IMR-90 (cell line): Measurements from ENCODE around the gene IER3. TPM values are rescaled to one million over a fixed set of nuclear protein-coding genes. Genes with fewer than 3 reads are reported as not detected.

Source experiments
- ATAC-seq: fragments of 200-7000 bp; cut with Tn5 transposase; 2 replicates; pipeline ENCODE4 v1.9.1; 2020; ENCODE audit warnings: low read depth, mild to moderate bottlenecking, moderate library complexity
- BruUV-seq: library from RNA; stranded (reverse); fragments of 400-500 nt; replicated peaks from 2 replicates; lab custom pipeline; 2021; lab: Mats Ljungman, UMichigan
- CTCF ChIA-PET: fragments of 300-600 bp; formaldehyde crosslinking; extraction: SDS; loops from one replicate; lab custom pipeline; 2021; ENCODE audit warnings: antibody characterized with exemption; lab: Yijun Ruan, JAX
- POLR2A ChIA-PET: fragments of 300-600 bp; sonication (Branson Sonifier 250); formaldehyde crosslinking; loops from one replicate; lab custom pipeline; 2022; ENCODE audit warnings: antibody characterized with exemption; ENCODE audit not compliant: unreplicated experiment; lab: Charles Lee
- DNase-seq: peaks from one replicate; pipeline ENCODE4 v3.0.0; 2013
- H2AFZ ChIP-seq: replicated peaks from 2 replicates; pipeline ENCODE3; 2013; ENCODE audit warnings: low read length, mild to moderate bottlenecking; ENCODE audit not compliant: poor library complexity
- H2AK5ac ChIP-seq: 2 replicates; pipeline ENCODE4 v1.6.1; 2013; ENCODE audit warnings: low read depth, low read length, inconsistent platforms
- H2AK9ac ChIP-seq: replicated peaks from 2 replicates; pipeline ENCODE3; 2013; ENCODE audit warnings: mild to moderate bottlenecking, low read depth, low read length, moderate library complexity; ENCODE audit not compliant: poor library complexity
- H2BK120ac ChIP-seq: 2 replicates; pipeline ENCODE4 v1.6.1; 2013; ENCODE audit warnings: low read depth, low read length, inconsistent platforms
- H2BK15ac ChIP-seq: 3 replicates; pipeline ENCODE4 v1.6.1; 2013; ENCODE audit warnings: low read depth, low read length, inconsistent platforms
- H2BK20ac ChIP-seq: 2 replicates; pipeline ENCODE4 v1.6.1; 2013; ENCODE audit warnings: low read depth, mild to moderate bottlenecking, inconsistent platforms, low read length, moderate library complexity
- H2BK5ac ChIP-seq: 2 replicates; pipeline ENCODE4 v1.6.1; 2013; ENCODE audit warnings: mild to moderate bottlenecking, low read depth, low read length, inconsistent platforms; ENCODE audit not compliant: poor library complexity, severe bottlenecking
- H3K14ac ChIP-seq: replicated peaks from 2 replicates; pipeline ENCODE4 v1.6.1; 2013; ENCODE audit warnings: low read depth, low read length, inconsistent platforms
- H3K18ac ChIP-seq: 2 replicates; pipeline ENCODE4 v1.6.1; 2013; ENCODE audit warnings: low read depth, low read length, control low read depth
- H3K23ac ChIP-seq: 2 replicates; pipeline ENCODE4 v1.6.1; 2013; ENCODE audit warnings: low read depth, low read length, inconsistent platforms
- H3K27ac ChIP-seq: 2 replicates; pipeline ENCODE4 v1.5.1; 2013; ENCODE audit warnings: mild to moderate bottlenecking, control low read depth, low read length; ENCODE audit not compliant: insufficient read depth
- H3K27me3 ChIP-seq: 2 replicates; pipeline ENCODE4 v1.6.1; 2013; ENCODE audit warnings: low read length; ENCODE audit not compliant: control insufficient read depth, insufficient read depth
- H3K36me3 ChIP-seq: 2 replicates; pipeline ENCODE4 v1.6.1; 2013; ENCODE audit warnings: low read length, mixed read lengths; ENCODE audit not compliant: control insufficient read depth, insufficient read depth
- H3K4ac ChIP-seq: 2 replicates; pipeline ENCODE4 v1.6.1; 2013; ENCODE audit warnings: low read depth, low read length, inconsistent platforms
- H3K4me1 ChIP-seq: 2 replicates; pipeline ENCODE4 v1.6.1; 2013; ENCODE audit warnings: low read length, mixed read lengths; ENCODE audit not compliant: control insufficient read depth, insufficient read depth
- H3K4me2 ChIP-seq: 2 replicates; pipeline ENCODE4 v1.6.1; 2013; ENCODE audit warnings: low read depth, mild to moderate bottlenecking, control low read depth, low read length, moderate library complexity
- H3K4me3 ChIP-seq: 2 replicates; pipeline ENCODE4 v1.5.1; 2013; ENCODE audit warnings: low read depth, mild to moderate bottlenecking, control low read depth, low read length, moderate library complexity; ENCODE audit not compliant: insufficient read depth
- H3K56ac ChIP-seq: 2 replicates; pipeline ENCODE4 v1.6.1; 2013; ENCODE audit warnings: low read length, inconsistent platforms; ENCODE audit not compliant: insufficient read depth; ENCODE audit errors: extremely low read depth
- H3K79me1 ChIP-seq, 2 experiments: 2 replicates each; pipeline ENCODE4 v1.6.1; 2013; ENCODE audit warnings: low read length in 2 of 2, inconsistent platforms in 1 of 2, low read depth in 1 of 2
- H3K9ac ChIP-seq: 2 replicates; pipeline ENCODE4 v1.6.1; 2013; ENCODE audit warnings: low read depth, low read length, control low read depth
- H3K9me1 ChIP-seq: 2 replicates; pipeline ENCODE4 v1.6.1; 2013; ENCODE audit warnings: low read length, inconsistent platforms; ENCODE audit not compliant: insufficient read depth
- H3K9me3 ChIP-seq: 2 replicates; pipeline ENCODE4 v1.6.1; 2013; ENCODE audit warnings: low read length; ENCODE audit not compliant: control insufficient read depth, insufficient read depth
- H4K20me1 ChIP-seq: 2 replicates; pipeline ENCODE4 v1.6.1; 2013; ENCODE audit warnings: low read length, inconsistent platforms; ENCODE audit not compliant: insufficient read depth
- H4K5ac ChIP-seq: 2 replicates; pipeline ENCODE4 v1.6.1; 2013; ENCODE audit warnings: mild to moderate bottlenecking, low read depth, low read length, control low read depth
- H4K8ac ChIP-seq, 2 experiments: 2 replicates each; pipeline ENCODE4 v1.6.1; 2013; ENCODE audit warnings: low read depth in 2 of 2, low read length in 2 of 2, control low read depth in 1 of 2, inconsistent platforms in 1 of 2
- H4K91ac ChIP-seq: 2 replicates; pipeline ENCODE4 v1.6.1; 2013; ENCODE audit warnings: low read depth, low read length, inconsistent platforms; ENCODE audit not compliant: insufficient read depth
- BHLHE40 ChIP-seq: fragments of 150-350 bp; IDR thresholded peaks from 2 replicates; pipeline ENCODE4 v1.6.1; 2016; ENCODE audit warnings: mild to moderate bottlenecking, low read depth, low read length
- CEBPB ChIP-seq: IDR thresholded peaks from 2 replicates; pipeline ENCODE4 v1.6.1; 2012; ENCODE audit warnings: low read depth, low read length, improper control_type of control experiment
- CHD1 ChIP-seq: IDR thresholded peaks from 2 replicates; pipeline ENCODE4 v1.6.1; 2012; ENCODE audit warnings: low read depth, low read length, improper control_type of control experiment
- FOS ChIP-seq: fragments of 150-350 bp; IDR thresholded peaks from 2 replicates; pipeline ENCODE4 v1.6.1; 2016; ENCODE audit warnings: low read depth, low read length
- MAFK ChIP-seq: IDR thresholded peaks from 2 replicates; pipeline ENCODE4 v1.6.1; 2012; ENCODE audit warnings: low read depth, low read length, improper control_type of control experiment
- MXI1 ChIP-seq: IDR thresholded peaks from 2 replicates; pipeline ENCODE4 v1.6.1; 2012; ENCODE audit warnings: low read depth, mild to moderate bottlenecking, low read length, moderate library complexity, borderline replicate concordance
- NFE2L2 ChIP-seq: fragments of 150-350 bp; IDR thresholded peaks from 2 replicates; pipeline ENCODE4 v1.6.1; 2016; ENCODE audit warnings: low read depth, mild to moderate bottlenecking, low read length
- POLR2A ChIP-seq: IDR thresholded peaks from 2 replicates; pipeline ENCODE4 v1.6.1; 2012; ENCODE audit warnings: mild to moderate bottlenecking, low read depth, low read length
- RAD21 ChIP-seq: IDR thresholded peaks from 2 replicates; pipeline ENCODE4 v1.6.1; 2012; ENCODE audit warnings: low read length, improper control_type of control experiment
- RCOR1 ChIP-seq: IDR thresholded peaks from 2 replicates; pipeline ENCODE4 v1.6.1; 2012; ENCODE audit warnings: mild to moderate bottlenecking, low read length, improper control_type of control experiment; ENCODE audit not compliant: insufficient replicate concordance
- RFX5 ChIP-seq: IDR thresholded peaks from 2 replicates; pipeline ENCODE4 v1.8.0; 2012; ENCODE audit warnings: low read depth, mild to moderate bottlenecking, low read length, moderate library complexity
- SMC3 ChIP-seq: fragments of 150-350 bp; IDR thresholded peaks from 2 replicates; pipeline ENCODE4 v1.6.1; 2016; ENCODE audit warnings: low read depth, mild to moderate bottlenecking, antibody characterized with exemption, low read length, moderate library complexity
- dilution Hi-C: fragments of 300-500 bp; cut with HindIII; formaldehyde crosslinking; loops from one replicate; pipeline ENCODE4 v1.14.3; 2018; ENCODE audit warnings: low sequenced_read_pairs; ENCODE audit not compliant: unreplicated experiment
- in situ Hi-C: fragments of 300-500 bp; cut with MboI; formaldehyde crosslinking; loops from 3 replicates; pipeline ENCODE4 v1.14.3; 2019; ENCODE audit warnings: low sequenced_read_pairs, inconsistent platforms, mixed read lengths
- intact Hi-C: fragments of 100-400 bp; cut with micrococcal nuclease; formaldehyde crosslinking; loops from 2 replicates; pipeline ENCODE4 v1.10.0; 2022
- polyA plus RNA-seq, 3 experiments: library from polyadenylated mRNA; depleted of rRNA; stranded (reverse); fragments of >200 nt; gene quantifications; 2 replicates each; pipeline ENCODE4 v1.2.3, GENCODE V29; 2012; ENCODE audit warnings: low replicate concordance in 1 of 3
- total RNA-seq: library from RNA; depleted of rRNA; stranded (reverse); fragments of >200 nt; gene quantifications from 2 replicates; pipeline ENCODE4 v1.2.3, GENCODE V29; 2012
- TF ChIP-seq, protein P1 (sequence below): fragments of 150-350 bp; IDR thresholded peaks from 2 replicates; pipeline ENCODE4 v1.6.1; 2017; ENCODE audit warnings: mild to moderate bottlenecking, antibody characterized with exemption, low read length, low read depth
- TF ChIP-seq, protein P2 (sequence below): conservative IDR thresholded peaks from 2 replicates; pipeline ENCODE4 v1.5.1; 2012; ENCODE audit warnings: mild to moderate bottlenecking, low read depth, low read length, improper control_type of control experiment
- TF ChIP-seq, protein P3 (sequence below): fragments of 150-350 bp; IDR thresholded peaks from 2 replicates; pipeline ENCODE4 v1.6.1; 2016; ENCODE audit warnings: low read depth, mild to moderate bottlenecking, low read length, moderate library complexity, borderline replicate concordance

IER3 gene
- total and polyA plus RNA-seq, 2 of the 4 experiments (the other 2 are of a cell fraction) = 38.4 to 159 TPM

GRCh38 chr6:30782425-30783014 lies 38.2 kb upstream of the IER3 start:
- Histone ChIP-seq H3K9me1 (peaks cover 19% of the 10 kb centered on the region), H3K4ac (peak overlapping the region; percentile 92), H4K8ac (peak overlapping the region; percentile 63 to 91), H2AK5ac (peak overlapping the region; percentile 86), H4K20me1 (no peaks in the 10 kb centered on the region), H3K18ac (peak overlapping the region; percentile 89), H3K9me3 (no peaks in the 10 kb centered on the region), H3K14ac (peak overlapping the region; percentile 84), H2AFZ (no peak overlapping the region), H2BK120ac (peak overlapping the region; percentile 84), H3K23ac (peak overlapping the region; percentile 82), H2BK15ac (peak overlapping the region; percentile 91), H3K79me1 (peaks cover 9 to 20% of the 10 kb centered on the region in 2 experiments; a peak in 3 of 4 replicates), H2BK5ac (peak overlapping the region; percentile 98), H3K4me3 (no peak overlapping the region), H2BK20ac (peak overlapping the region; percentile 93), H3K9ac (peak overlapping the region; percentile 60; the same call in 1 of the 2 replicates), H3K27me3 (no peaks in the 10 kb centered on the region), H3K36me3 (no peaks in the 10 kb centered on the region), H3K4me1 (peaks cover 31% of the 10 kb centered on the region), H2AK9ac (no peak overlapping the region), H4K91ac (peak overlapping the region; percentile 83), H3K27ac (peak overlapping the region; percentile 84), H4K5ac (peak overlapping the region; percentile 73), H3K4me2 (peak overlapping the region; percentile 36), H3K56ac (peak overlapping the region; percentile 97)
- dilution Hi-C loops (no loop called here), intact Hi-C loops (no loop called here), in situ Hi-C loops (loop anchor here (5.0 kb wide), 2 partner anchors 35 to 40 kb away; partner anchors contain the start of genes FLOT1 and IER3)
- POLR2A ChIA-PET = interaction anchor here (0.8 to 1.5 kb wide), 5 partner anchors 8 to 43 kb away, joined by 3 to 11 read pairs (median 7); partner anchors contain the start of gene FLOT1
- DNase-seq (peak; percentile 51), ATAC-seq (no peak; the same call in 1 of the 2 replicates)
- CTCF ChIA-PET = interaction anchor here (1.2 to 1.6 kb wide), 2 partner anchors 38 to 288 kb away, joined by 3 to 4 read pairs; no protein-coding TSS in a partner anchor
- BruUV-seq = TSS peak; percentile 92
- no peak for TF ChIP-seq NFE2L2
- no peak for TF ChIP-seq FOS
- TF ChIP-seq POLR2A = no peak; the same call in 1 of the 2 replicates
- TF ChIP-seq RAD21 = no peak
- TF ChIP-seq MXI1 = no peak
- TF ChIP-seq CEBPB = peak; percentile 94
- no peak for TF ChIP-seq BHLHE40
- no peak for TF ChIP-seq RCOR1
- TF ChIP-seq, protein P1, sequence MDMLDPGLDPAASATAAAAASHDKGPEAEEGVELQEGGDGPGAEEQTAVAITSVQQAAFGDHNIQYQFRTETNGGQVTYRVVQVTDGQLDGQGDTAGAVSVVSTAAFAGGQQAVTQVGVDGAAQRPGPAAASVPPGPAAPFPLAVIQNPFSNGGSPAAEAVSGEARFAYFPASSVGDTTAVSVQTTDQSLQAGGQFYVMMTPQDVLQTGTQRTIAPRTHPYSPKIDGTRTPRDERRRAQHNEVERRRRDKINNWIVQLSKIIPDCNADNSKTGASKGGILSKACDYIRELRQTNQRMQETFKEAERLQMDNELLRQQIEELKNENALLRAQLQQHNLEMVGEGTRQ = no peak
- TF ChIP-seq MAFK = no peak
- TF ChIP-seq, protein P2, sequence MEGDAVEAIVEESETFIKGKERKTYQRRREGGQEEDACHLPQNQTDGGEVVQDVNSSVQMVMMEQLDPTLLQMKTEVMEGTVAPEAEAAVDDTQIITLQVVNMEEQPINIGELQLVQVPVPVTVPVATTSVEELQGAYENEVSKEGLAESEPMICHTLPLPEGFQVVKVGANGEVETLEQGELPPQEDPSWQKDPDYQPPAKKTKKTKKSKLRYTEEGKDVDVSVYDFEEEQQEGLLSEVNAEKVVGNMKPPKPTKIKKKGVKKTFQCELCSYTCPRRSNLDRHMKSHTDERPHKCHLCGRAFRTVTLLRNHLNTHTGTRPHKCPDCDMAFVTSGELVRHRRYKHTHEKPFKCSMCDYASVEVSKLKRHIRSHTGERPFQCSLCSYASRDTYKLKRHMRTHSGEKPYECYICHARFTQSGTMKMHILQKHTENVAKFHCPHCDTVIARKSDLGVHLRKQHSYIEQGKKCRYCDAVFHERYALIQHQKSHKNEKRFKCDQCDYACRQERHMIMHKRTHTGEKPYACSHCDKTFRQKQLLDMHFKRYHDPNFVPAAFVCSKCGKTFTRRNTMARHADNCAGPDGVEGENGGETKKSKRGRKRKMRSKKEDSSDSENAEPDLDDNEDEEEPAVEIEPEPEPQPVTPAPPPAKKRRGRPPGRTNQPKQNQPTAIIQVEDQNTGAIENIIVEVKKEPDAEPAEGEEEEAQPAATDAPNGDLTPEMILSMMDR = no peak
- TF ChIP-seq CHD1 = no peak
- TF ChIP-seq, protein P3, sequence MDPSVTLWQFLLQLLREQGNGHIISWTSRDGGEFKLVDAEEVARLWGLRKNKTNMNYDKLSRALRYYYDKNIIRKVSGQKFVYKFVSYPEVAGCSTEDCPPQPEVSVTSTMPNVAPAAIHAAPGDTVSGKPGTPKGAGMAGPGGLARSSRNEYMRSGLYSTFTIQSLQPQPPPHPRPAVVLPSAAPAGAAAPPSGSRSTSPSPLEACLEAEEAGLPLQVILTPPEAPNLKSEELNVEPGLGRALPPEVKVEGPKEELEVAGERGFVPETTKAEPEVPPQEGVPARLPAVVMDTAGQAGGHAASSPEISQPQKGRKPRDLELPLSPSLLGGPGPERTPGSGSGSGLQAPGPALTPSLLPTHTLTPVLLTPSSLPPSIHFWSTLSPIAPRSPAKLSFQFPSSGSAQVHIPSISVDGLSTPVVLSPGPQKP = no peak
- TF ChIP-seq RFX5 = 0 out of 2 replicates have a peak, but pooled peaks have one; percentile 50
- TF ChIP-seq SMC3 = no peak
